H9 (cell line): ENCODE measurements around the gene EBPL. TPM values are rescaled to one million over a fixed set of nuclear protein-coding genes. Genes with fewer than 3 reads are reported as not detected.

Source experiments
- DNase-seq: peaks from one replicate; pipeline ENCODE4 v3.0.0-alpha.2; 2017
- H2AFZ ChIP-seq: one replicate; pipeline ENCODE4 v1.6.1; 2013; ENCODE audit warnings: mild to moderate bottlenecking, low read length, control low read depth, moderate library complexity
- H2AK5ac ChIP-seq: 2 replicates; pipeline ENCODE4 v1.6.1; 2013; ENCODE audit warnings: low read length, control low read depth, mixed read lengths; ENCODE audit not compliant: insufficient read length
- H2BK120ac ChIP-seq: one replicate; pipeline ENCODE4 v1.6.1; 2013; ENCODE audit warnings: low read depth, mild to moderate bottlenecking, low read length, control low read depth, inconsistent platforms; ENCODE audit not compliant: poor library complexity, severe bottlenecking
- H2BK12ac ChIP-seq: 2 replicates; pipeline ENCODE4 v1.6.1; 2013; ENCODE audit warnings: low read length, control low read depth, mixed read lengths, low read depth; ENCODE audit not compliant: insufficient read length
- H2BK15ac ChIP-seq: 2 replicates; pipeline ENCODE4 v1.6.1; 2013; ENCODE audit warnings: low read depth, low read length, control low read depth
- H2BK20ac ChIP-seq: one replicate; pipeline ENCODE4 v1.6.1; 2013; ENCODE audit warnings: low read depth, mild to moderate bottlenecking, low read length, control low read depth, inconsistent platforms; ENCODE audit not compliant: poor library complexity, severe bottlenecking
- H2BK5ac ChIP-seq: 2 replicates; pipeline ENCODE4 v1.6.1; 2013; ENCODE audit warnings: low read length, control low read depth, mixed read lengths; ENCODE audit not compliant: insufficient read length
- H3K14ac ChIP-seq: 2 replicates; pipeline ENCODE4 v1.6.1; 2013; ENCODE audit warnings: low read length, control low read depth; ENCODE audit not compliant: insufficient read depth
- H3K18ac ChIP-seq: 2 replicates; pipeline ENCODE4 v1.6.1; 2013; ENCODE audit warnings: low read depth, mild to moderate bottlenecking, mixed read lengths, low read length, control low read depth; ENCODE audit not compliant: insufficient read length
- H3K23ac ChIP-seq: 2 replicates; pipeline ENCODE4 v1.6.1; 2013; ENCODE audit warnings: low read length, control low read depth, mixed read lengths, low read depth; ENCODE audit not compliant: insufficient read length
- H3K23me2 ChIP-seq: 2 replicates; pipeline ENCODE4 v1.6.1; 2013; ENCODE audit warnings: low read depth, mild to moderate bottlenecking, mixed read lengths, low read length, control low read depth; ENCODE audit not compliant: insufficient read length, poor library complexity, severe bottlenecking
- H3K27ac ChIP-seq: 2 replicates; pipeline ENCODE4 v1.5.1; 2013; ENCODE audit warnings: low read length, control low read depth, mixed read lengths, low read depth; ENCODE audit not compliant: insufficient read length
- H3K27me3 ChIP-seq: 2 replicates; pipeline ENCODE4 v1.6.1; 2013; ENCODE audit warnings: low read length, control low read depth, inconsistent platforms; ENCODE audit not compliant: insufficient read depth
- H3K4ac ChIP-seq: 2 replicates; pipeline ENCODE4 v1.6.1; 2013; ENCODE audit warnings: low read depth, mild to moderate bottlenecking, control low read depth, inconsistent platforms, low read length, moderate library complexity
- H3K4me1 ChIP-seq: 2 replicates; pipeline ENCODE4 v1.6.1; 2013; ENCODE audit warnings: low read length, control low read depth, inconsistent platforms; ENCODE audit not compliant: insufficient read depth
- H3K4me2 ChIP-seq: 2 replicates; pipeline ENCODE4 v1.6.1; 2013; ENCODE audit warnings: low read length, control low read depth, mixed read lengths; ENCODE audit not compliant: insufficient read length, insufficient read depth
- H3K56ac ChIP-seq: 2 replicates; pipeline ENCODE4 v1.6.1; 2013; ENCODE audit warnings: low read depth, mild to moderate bottlenecking, mixed read lengths, low read length, control low read depth; ENCODE audit not compliant: insufficient read length
- H3K79me1 ChIP-seq: 2 replicates; pipeline ENCODE4 v1.6.1; 2013; ENCODE audit warnings: low read depth, mild to moderate bottlenecking, moderate library complexity, low read length, control low read depth, inconsistent platforms; ENCODE audit not compliant: insufficient read depth, poor library complexity, severe bottlenecking
- H3K79me2 ChIP-seq: 2 replicates; pipeline ENCODE4 v1.6.1; 2013; ENCODE audit warnings: low read length, control low read depth, inconsistent platforms; ENCODE audit not compliant: insufficient read depth
- H3K9ac ChIP-seq: 2 replicates; pipeline ENCODE4 v1.6.1; 2013; ENCODE audit warnings: low read length, control low read depth, mixed read lengths; ENCODE audit not compliant: insufficient read length; ENCODE audit errors: extremely low read depth
- H3K9me3 ChIP-seq: one replicate; pipeline ENCODE4 v1.6.1; 2013; ENCODE audit warnings: low read depth, low read length, inconsistent platforms; ENCODE audit not compliant: control insufficient read depth
- H3T11ph ChIP-seq: one replicate; pipeline ENCODE4 v1.6.1; 2013; ENCODE audit warnings: mild to moderate bottlenecking, low read length, control low read depth, inconsistent platforms
- H4K20me1 ChIP-seq: one replicate; pipeline ENCODE4 v1.6.1; 2013; ENCODE audit not compliant: control insufficient read depth, insufficient read length, insufficient read depth
- H4K5ac ChIP-seq: 2 replicates; pipeline ENCODE4 v1.6.1; 2013; ENCODE audit warnings: low read depth, mild to moderate bottlenecking, mixed read lengths, low read length, control low read depth; ENCODE audit not compliant: insufficient read length
- H4K8ac ChIP-seq: replicated peaks from 2 replicates; pipeline ENCODE4 v1.6.1; 2013; ENCODE audit warnings: low read length, control low read depth, mixed read lengths, low read depth; ENCODE audit not compliant: insufficient read length
- H4K91ac ChIP-seq: 2 replicates; pipeline ENCODE4 v1.6.1; 2013; ENCODE audit warnings: low read depth, mild to moderate bottlenecking, moderate library complexity, mixed read lengths, low read length, control low read depth; ENCODE audit not compliant: insufficient read length
- H3K27ac Mint-ChIP-seq, 3 experiments: 2 replicates in 2 of 3; 3 replicates in 1 of 3; pipeline ENCODE4 v1.8.0; 2020 to 2021; ENCODE audit warnings: mixed read lengths in 3 of 3, mild to moderate bottlenecking in 1 of 3, moderate library complexity in 1 of 3
- H3K27me3 Mint-ChIP-seq: 2 replicates; pipeline ENCODE4 v1.8.0; 2021; ENCODE audit warnings: low read depth, mild to moderate bottlenecking, moderate library complexity, mixed read lengths
- H3K36me3 Mint-ChIP-seq, 3 experiments: 2 replicates in 2 of 3; 3 replicates in 1 of 3; pipeline ENCODE4 v1.8.0; 2020 to 2021; ENCODE audit warnings: low read depth in 3 of 3, mixed read lengths in 3 of 3; ENCODE audit not compliant: insufficient read depth in 1 of 3
- H3K4me1 Mint-ChIP-seq, 2 experiments: 2 replicates each; pipeline ENCODE4 v1.8.0; 2020; ENCODE audit warnings: mixed read lengths in 2 of 2
- H3K4me3 Mint-ChIP-seq, 2 experiments: 2 replicates in 1 of 2; 3 replicates in 1 of 2; pipeline ENCODE4 v1.8.0; 2020 to 2021; ENCODE audit warnings: mild to moderate bottlenecking in 2 of 2, mixed read lengths in 2 of 2, moderate library complexity in 1 of 2
- H3K9me3 Mint-ChIP-seq, 2 experiments: 2 replicates in 1 of 2; 3 replicates in 1 of 2; pipeline ENCODE4 v1.8.0; 2020; ENCODE audit warnings: mild to moderate bottlenecking in 2 of 2, mixed read lengths in 2 of 2, moderate library complexity in 1 of 2
- CTCF ChIP-seq: fragments of 200-600 bp; sonication (generic); conservative IDR thresholded peaks from 3 replicates; pipeline ENCODE4 v1.8.0; 2021; ENCODE audit warnings: antibody characterized with exemption, mild to moderate bottlenecking
- WGBS: extraction: QIAGEN DNeasy Blood & Tissue Kit; methylation state at CpG from one replicate; pipeline ENCODE4 v1.1.7; 2013; ENCODE audit warnings: missing lambda C conversion rate, low lambda C conversion rate, mixed read lengths; ENCODE audit not compliant: insufficient read length; ENCODE audit errors: extremely low coverage; 5-methylcytosine and 5-hydroxymethylcytosine counted together
- total RNA-seq: library from RNA; stranded (reverse); gene quantifications from 2 replicates; pipeline ENCODE4 v1.2.1, GENCODE V29; 2021

The EBPL gene
- total RNA-seq, 1 experiment from 2014 or later, result 65.9 TPM

GRCh38 chr13:49739498-49740187, 48.4 kb upstream of the EBPL start:
- Histone ChIP-seq H3K4ac (no peak overlapping the region), H3K56ac (no peak overlapping the region), H3K27ac (no peak overlapping the region), H3T11ph (no peak overlapping the region), H2AFZ (no peak overlapping the region), H2AK5ac (no peak overlapping the region), H4K8ac (no peak overlapping the region), H3K14ac (no peak overlapping the region), H2BK12ac (no peak overlapping the region), H4K5ac (no peak overlapping the region), H3K4me2 (no peak overlapping the region), H3K79me1 (no peaks in the 10 kb centered on the region), H2BK15ac (no peak overlapping the region), H3K79me2 (no peaks in the 10 kb centered on the region), H3K9me3 (no peaks in the 10 kb centered on the region), H3K4me1 (no peaks in the 10 kb centered on the region), H4K20me1 (no peaks in the 10 kb centered on the region), H3K23me2 (no peaks in the 10 kb centered on the region), H3K18ac (no peak overlapping the region), H2BK5ac (no peak overlapping the region), H4K91ac (no peak overlapping the region), H2BK20ac (no peak overlapping the region), H3K9ac (no peak overlapping the region), H2BK120ac (no peak overlapping the region), H3K27me3 (no peaks in the 10 kb centered on the region), H3K23ac (no peak overlapping the region)
- DNase-seq, result no peak
- WGBS, result no CpG with 5 or more reads among the region's 5 CpGs
- Mint-ChIP-seq H3K4me1 (no peaks in the 10 kb centered on the region), H3K36me3 (peaks cover 3 to 25% (median 12%) of the 10 kb centered on the region in 3 experiments; a peak in 4 of 7 replicates), H3K27ac (no peak overlapping the region), H3K9me3 (no peaks in the 10 kb centered on the region), H3K27me3 (no peaks in the 10 kb centered on the region; the same call in 1 of the 2 replicates), H3K4me3 (no peak overlapping the region)
- no peak for TF ChIP-seq CTCF
